Measurements from ENCODE around the gene AK5.

The AK5 gene

DNA sequence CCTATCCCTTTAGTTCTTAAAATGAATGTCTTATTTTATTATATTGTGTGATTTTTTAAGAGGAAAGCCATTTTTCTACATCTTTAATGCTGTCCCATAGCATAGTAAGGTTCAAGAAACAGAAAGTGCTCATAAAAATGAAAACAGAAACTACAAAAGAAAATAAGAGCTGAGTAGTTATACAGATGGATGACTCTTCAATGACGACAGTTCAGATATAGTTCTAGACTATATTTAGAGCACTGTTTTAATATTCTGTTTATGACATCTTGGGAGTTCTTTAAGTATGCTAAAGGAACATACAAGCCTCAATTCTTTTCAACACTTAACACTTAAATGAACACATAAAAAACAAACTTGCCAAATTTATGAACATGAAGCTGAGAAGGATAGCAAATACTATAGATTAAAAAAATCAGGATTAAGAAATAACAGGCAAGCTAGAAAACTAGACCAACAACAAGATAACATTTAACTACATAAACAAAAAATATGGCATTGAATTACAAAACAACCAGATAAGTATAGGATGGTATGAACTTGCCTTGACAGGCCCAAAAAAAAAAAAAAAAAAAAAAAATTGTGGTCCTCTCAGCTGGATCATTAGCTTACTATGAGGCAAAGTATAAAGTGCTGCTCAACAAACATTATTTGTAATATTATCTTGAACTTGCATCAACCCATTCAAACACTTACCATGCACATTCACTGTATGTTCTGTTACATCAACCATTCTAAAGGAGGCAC lies 312.7 kb downstream of the AK5 start:
- no peak for DNase-seq (ENCODE audit: low read depth in 2 of 2)

DNA sequence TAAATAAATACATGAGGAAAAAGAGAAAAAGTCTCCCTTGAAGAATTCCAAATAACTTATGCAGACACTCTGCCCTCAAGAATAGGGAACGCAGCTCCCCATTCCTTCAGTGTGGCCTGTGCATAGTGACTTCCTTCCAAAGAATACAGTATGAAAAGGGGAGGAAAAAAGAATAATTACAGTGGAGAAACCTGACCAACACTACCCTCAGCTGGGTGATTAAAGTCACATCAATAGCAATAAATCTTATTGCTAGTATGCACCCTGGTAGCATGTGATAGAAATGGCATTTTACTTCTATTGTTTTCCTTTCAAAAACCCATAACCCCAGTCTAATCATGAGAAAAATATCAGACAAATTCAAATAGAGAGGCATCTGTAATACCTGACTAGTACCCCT lies 315.5 kb downstream of the AK5 start:
- no peak for DNase-seq (ENCODE audit: low read depth in 2 of 2)

DNA sequence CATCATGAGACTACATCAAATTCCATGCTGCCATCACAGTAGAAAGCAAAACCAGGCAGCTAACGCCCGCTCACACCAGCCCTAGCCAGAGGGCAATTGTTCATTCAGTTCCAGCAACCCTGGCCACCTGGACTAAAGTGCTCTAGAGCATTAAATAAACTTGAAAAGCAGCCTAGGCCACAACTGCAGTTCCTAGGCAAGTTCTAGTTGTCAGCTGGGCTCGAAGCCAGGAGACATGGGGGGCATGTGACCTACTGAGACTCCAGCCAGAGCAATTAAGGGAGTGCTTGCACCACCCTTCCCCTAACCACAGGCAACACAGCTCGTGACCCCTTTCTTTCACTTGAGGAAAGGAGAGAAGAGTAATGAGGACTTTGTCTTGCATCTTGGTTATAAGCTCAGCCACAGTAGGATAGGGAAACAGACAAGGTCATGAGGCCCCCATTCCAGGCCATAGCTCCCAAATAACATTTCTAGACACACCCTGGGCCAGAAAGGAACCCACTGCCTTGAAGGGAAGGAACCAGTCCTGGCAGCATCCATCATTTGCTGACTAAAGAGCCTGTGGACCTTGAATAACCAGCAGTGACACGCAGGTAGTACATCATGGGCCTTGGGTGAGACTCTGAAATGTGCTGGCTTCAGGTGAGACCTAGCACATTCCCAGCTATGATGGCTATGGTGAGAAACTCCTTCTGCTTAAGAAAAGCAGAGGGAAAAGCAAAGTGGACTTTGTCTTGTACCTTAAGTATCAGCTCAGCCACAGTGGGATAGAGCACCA lies 323.6 kb downstream of the AK5 start:
- no peak for DNase-seq (ENCODE audit: low read depth in 2 of 2)

DNA sequence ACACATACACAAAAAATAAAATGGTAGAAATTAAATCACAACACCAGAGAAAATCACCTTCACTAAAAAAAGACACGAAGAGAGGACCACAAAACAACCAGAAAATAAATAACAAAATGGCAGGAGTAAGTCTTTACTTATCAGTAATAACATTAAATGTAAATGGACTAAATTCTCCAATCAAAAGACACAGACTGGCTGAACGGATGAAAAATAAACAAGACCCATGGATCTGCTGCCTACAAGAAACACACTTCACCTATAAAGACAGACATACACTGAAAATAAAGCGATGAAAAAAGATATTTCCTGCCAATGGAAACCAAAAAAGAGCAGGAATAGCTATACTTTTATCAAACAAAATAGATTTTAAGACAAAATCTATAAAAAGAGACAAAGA lies 327.1 kb downstream of the AK5 start:
- no peak for DNase-seq (ENCODE audit: low read depth in 2 of 2)
